AG09309 (cell line): ENCODE results near the gene PLCG1.

ENCODE experiments used
- DNase-seq: peaks from one replicate; pipeline ENCODE4 v3.0.0-alpha.2; 2010; ENCODE audit warnings: low read depth
- H3K4me3 ChIP-seq: 2 replicates; pipeline ENCODE4 v1.5.1; 2011; ENCODE audit warnings: mild to moderate bottlenecking, low read depth, low read length, moderate library complexity; ENCODE audit not compliant: control insufficient read depth
- TF ChIP-seq, protein P1 (sequence below): IDR thresholded peaks from 2 replicates; pipeline ENCODE4 v1.5.1; 2011; ENCODE audit warnings: mild to moderate bottlenecking, low read depth, low read length, inconsistent platforms; ENCODE audit not compliant: insufficient read depth, control insufficient read depth; ENCODE audit errors: missing control alignments

PLCG1 gene

DNA sequence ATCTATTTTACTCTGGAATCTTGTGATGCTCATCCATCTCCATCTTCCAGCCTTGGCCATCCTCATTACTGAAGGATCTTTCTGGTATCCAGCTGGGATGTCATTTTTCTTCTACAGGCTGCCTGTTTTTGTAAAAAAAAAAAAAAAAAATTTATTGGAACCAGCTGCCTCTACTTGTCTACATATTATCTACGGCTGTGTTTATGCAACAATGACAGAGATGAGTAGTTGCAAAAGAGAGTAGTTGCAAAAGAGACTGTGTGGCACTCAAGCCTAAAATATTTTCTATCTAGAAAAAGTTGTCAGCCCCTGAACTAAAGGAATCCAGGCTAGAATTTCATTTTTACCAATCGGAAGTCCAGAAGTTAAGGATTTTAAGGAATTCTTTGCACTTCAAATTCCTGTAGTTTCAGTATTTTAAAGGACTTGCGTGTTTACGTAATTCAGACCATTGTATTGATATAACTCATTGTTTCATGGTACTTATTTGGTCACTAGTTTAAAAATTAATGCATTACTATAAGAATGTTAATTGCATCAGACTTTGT is 38.6 kb upstream of the PLCG1 start:
- H3K4me3 ChIP-seq, result no peak overlapping the region
- peak; percentile 74 for DNase-seq
- TF ChIP-seq, protein P1, sequence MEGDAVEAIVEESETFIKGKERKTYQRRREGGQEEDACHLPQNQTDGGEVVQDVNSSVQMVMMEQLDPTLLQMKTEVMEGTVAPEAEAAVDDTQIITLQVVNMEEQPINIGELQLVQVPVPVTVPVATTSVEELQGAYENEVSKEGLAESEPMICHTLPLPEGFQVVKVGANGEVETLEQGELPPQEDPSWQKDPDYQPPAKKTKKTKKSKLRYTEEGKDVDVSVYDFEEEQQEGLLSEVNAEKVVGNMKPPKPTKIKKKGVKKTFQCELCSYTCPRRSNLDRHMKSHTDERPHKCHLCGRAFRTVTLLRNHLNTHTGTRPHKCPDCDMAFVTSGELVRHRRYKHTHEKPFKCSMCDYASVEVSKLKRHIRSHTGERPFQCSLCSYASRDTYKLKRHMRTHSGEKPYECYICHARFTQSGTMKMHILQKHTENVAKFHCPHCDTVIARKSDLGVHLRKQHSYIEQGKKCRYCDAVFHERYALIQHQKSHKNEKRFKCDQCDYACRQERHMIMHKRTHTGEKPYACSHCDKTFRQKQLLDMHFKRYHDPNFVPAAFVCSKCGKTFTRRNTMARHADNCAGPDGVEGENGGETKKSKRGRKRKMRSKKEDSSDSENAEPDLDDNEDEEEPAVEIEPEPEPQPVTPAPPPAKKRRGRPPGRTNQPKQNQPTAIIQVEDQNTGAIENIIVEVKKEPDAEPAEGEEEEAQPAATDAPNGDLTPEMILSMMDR, result no peak

DNA sequence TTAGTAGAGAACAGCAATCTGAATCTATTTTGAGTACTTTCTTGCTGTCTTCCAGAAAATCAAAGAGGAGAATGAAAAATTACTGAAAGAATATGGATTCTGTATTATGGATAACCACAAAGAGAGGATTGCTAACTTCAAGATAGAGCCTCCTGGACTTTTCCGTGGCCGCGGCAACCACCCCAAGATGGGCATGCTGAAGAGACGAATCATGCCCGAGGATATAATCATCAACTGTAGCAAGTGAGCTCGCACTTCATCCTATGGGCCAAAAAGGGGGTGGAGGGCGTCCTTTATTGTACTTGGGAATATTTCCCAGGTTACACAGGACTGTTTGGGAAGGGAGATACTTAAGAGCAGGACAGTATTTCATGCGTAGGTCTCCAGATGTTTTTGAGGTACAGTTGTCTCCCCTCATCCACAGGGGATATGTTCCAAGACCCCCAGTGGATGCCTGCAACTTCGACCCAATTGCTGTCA is 37.3 kb upstream of the PLCG1 start:
- TF ChIP-seq, protein P1, result no peak
- H3K4me3 ChIP-seq, result no peak overlapping the region
- DNase-seq, result no peak

DNA sequence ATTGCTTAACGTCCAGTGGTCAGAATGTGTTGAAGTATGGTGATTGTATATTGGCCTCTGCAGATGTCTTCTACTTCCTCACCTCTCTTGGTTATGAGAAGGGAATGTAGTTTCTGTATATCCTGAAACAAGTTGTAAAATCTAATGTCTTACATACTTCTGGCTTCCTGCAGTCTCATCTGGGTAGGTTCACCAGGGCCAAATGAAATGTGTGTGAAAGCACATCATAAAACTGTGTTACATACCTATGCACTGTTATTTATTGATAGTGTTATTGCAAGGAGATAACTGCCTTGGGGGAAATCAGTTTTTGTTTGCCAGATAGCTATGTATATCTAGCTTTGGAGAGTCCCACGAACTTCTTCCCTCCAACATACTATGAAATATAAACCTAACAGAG is 35.7 kb upstream of the PLCG1 start:
- DNase-seq, result no peak
- no peak overlapping the region for H3K4me3 ChIP-seq
- TF ChIP-seq, protein P1, result no peak

DNA sequence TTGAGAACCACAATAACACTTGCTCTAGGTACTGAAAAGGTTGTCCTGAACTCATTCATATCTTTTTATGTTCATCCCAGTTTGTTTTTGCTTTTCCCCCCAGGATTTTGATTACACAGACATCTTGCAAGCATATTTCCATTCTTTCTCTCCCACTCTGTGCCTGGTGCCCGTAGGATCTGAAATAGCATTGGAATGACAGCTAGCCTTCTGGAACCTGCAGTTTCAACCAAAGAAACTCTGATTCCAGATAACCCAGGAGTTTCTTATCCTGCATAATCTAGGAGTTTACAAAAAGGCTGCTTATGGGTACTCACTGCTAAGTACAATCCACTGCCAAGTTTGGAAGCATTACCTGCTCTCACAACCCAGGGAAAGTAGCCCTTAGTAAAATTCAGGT is 28.8 kb upstream of the PLCG1 start:
- no peak for DNase-seq
- TF ChIP-seq, protein P1, result no peak
- H3K4me3 ChIP-seq, result no peak overlapping the region

DNA sequence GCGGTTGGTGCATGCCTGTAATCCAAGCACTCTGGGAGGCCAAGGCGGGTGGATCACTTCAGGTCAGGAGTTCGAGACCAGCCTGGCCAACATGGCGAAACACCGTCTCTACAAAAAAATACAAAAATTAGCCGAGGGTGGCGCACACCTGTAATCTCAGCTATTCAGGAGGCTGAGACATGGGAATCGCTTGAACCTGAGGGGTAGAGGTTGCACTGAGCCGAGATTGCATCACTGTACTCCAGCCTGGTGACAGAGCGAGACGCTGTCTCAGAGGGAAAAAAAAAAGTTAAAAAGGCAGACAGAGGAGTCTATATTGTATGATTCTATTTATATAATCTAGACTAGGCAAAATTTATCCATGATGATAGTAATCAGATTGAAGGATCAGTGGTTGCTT is 27.3 kb upstream of the PLCG1 start:
- TF ChIP-seq, protein P1, result no peak
- DNase-seq, result no peak
- H3K4me3 ChIP-seq, result no peak overlapping the region

GRCh38 chr20:41110930-41111577 is 26.3 kb upstream of the PLCG1 start:
- DNase-seq, result no peak
- H3K4me3 ChIP-seq, result no peak overlapping the region
- TF ChIP-seq, protein P1, result no peak
